ENCODE data around the gene BNIPL. TPM values are rescaled to one million over a fixed set of nuclear protein-coding genes. Genes with fewer than 3 reads are reported as not detected.

Gene BNIPL
- total and polyA plus RNA-seq, 2 of the 13 experiments (the other 11 are each of a cell fraction or from before 2014, with no cell fraction given) = 0.40 to 1.1 TPM

GRCh38 chr1:151059109-151060006 lies 23.0 kb downstream of the BNIPL start, which contains the start of gene CDC42SE1 (continued):
- TF ChIP-seq SKIL (CRISPR knock-in tag; IDR thresholded peaks at IDR 0.05; ENCODE audit: borderline replicate concordance) (peak; percentile 99), KLF9 (CRISPR knock-in tag; IDR thresholded peaks at IDR 0.05; ENCODE audit: low read depth) (no peak), ZNF430 (CRISPR knock-in tag; IDR thresholded peaks at IDR 0.05) (no peak; the same call in 1 of the 2 replicates)

GRCh38 chr1:151060007-151060656 lies 23.7 kb downstream of the BNIPL start, which contains the start of gene MLLT11:
TSS of gene MLLT11 (plus strand) at chr1:151060397. CDS start at chr1:151067225, 6,828 bp downstream.
- FAIRE-seq = no peak

More at GRCh38 chr1:151060007-151060656, 23.7 kb downstream of the BNIPL start, which contains the start of gene MLLT11:
- 0 out of 5 replicates have a peak, but pooled peaks cover 0 to 3% of the 10 kb centered on the region in 2 experiments for H3K27me3 ChIP-seq (ENCODE audit: control insufficient read depth in 1 of 2, insufficient read depth in 2 of 2, low read length in 2 of 2)
- H3K4me3 ChIP-seq (replicated peaks in 1 of 3; ENCODE audit: insufficient read depth in 1 of 3, low read depth in 2 of 3, low read length in 3 of 3) = peak within 1 kb of the TSS; percentile 83 to 96 (median 88)
- BruUV-seq (replicated peaks) = no TSS peak
- H3K4me1 ChIP-seq (ENCODE audit: insufficient read depth, low read length) = peaks cover 48% of the 10 kb centered on the region
- H3K27ac ChIP-seq (ENCODE audit: extremely low read length, insufficient read depth, low read length) = peak within 1 kb of the TSS; percentile 56
- H2AFZ ChIP-seq (ENCODE audit: low read length) = peak within 1 kb of the TSS; percentile 35
- ChIA-PET POLR2A (interaction anchor here (1.2 to 3.6 kb wide), 4 partner anchors 11 to 47 kb away, joined by 3 to 23 read pairs (median 5); partner anchors contain the start of gene C1orf56), CTCF (ENCODE audit: low intra/inter-chr PET ratio, low total read pairs) (interaction anchor here (0.7 kb wide), 1 partner anchor 81 kb away, joined by 3 read pairs; no protein-coding TSS in a partner anchor)
- ATAC-seq = 0 out of 3 replicates have a peak, but pooled peaks have one; percentile 5
- H3K79me2 ChIP-seq (ENCODE audit: insufficient read depth, low read length) = peaks cover 19% of the 10 kb centered on the region
- peak within 1 kb of the TSS; percentile 74 for H3K4me2 ChIP-seq (ENCODE audit: low read depth, low read length)
- peak within 1 kb of the TSS; percentile 82 for H3K9ac ChIP-seq (ENCODE audit: insufficient read depth, low read depth, low read length)
- H4K20me1 ChIP-seq (ENCODE audit: insufficient read depth, low read length) = no peaks in the 10 kb centered on the region
- DNase-seq (ENCODE audit: low spot score) = no peak
- H3K9me3 ChIP-seq (ENCODE audit: low read length) = no peaks in the 10 kb centered on the region
- in situ Hi-C loops (cut with HindIII; ENCODE audit: extremely low pct_ligation_motif_present, low pct_unique_long_range_greater_than_20kb) (no loop called here), intact Hi-C loops (cut with micrococcal nuclease; ENCODE audit: unreplicated experiment) (no loop called here)
- 14% methylated on average over 15 of the region's 15 CpGs for WGBS (ENCODE audit: low lambda C conversion rate)
- H3K36me3 ChIP-seq (replicated peaks in 1 of 2; ENCODE audit: control insufficient read depth in 1 of 2, insufficient read depth in 2 of 2, low read length in 2 of 2) = peaks cover 9 to 15% of the 10 kb centered on the region in 2 experiments; a peak in 4 of 5 replicates
- TF ChIP-seq CTCF (CRISPR knock-in tag; IDR thresholded peaks at IDR 0.05) (peak; percentile 14; the same call in 1 of the 2 replicates), SRF (IDR thresholded peaks at IDR 0.05; ENCODE audit: low read depth, low read length) (no peak), ZNF770 (CRISPR knock-in tag; IDR thresholded peaks at IDR 0.05) (no peak), HNF4G (IDR thresholded peaks at IDR 0.05; ENCODE audit: borderline replicate concordance, low read depth, low read length) (no peak), HNF4G (CRISPR knock-in tag; IDR thresholded peaks at IDR 0.05; ENCODE audit: borderline replicate concordance, low read depth) (0 out of 2 replicates have a peak, but pooled peaks have one; percentile 7), PBX3 (CRISPR knock-in tag; IDR thresholded peaks at IDR 0.05; ENCODE audit: borderline replicate concordance) (no peak)
